GM19193 (cell line): ENCODE results near the gene EDC4.

ENCODE experiments used
- POLR2A ChIP-seq: IDR thresholded peaks from 4 replicates; pipeline ENCODE4 v1.6.1; 2011; ENCODE audit not compliant: insufficient read depth, insufficient read length; ENCODE audit errors: extremely low read depth

The EDC4 gene

DNA sequence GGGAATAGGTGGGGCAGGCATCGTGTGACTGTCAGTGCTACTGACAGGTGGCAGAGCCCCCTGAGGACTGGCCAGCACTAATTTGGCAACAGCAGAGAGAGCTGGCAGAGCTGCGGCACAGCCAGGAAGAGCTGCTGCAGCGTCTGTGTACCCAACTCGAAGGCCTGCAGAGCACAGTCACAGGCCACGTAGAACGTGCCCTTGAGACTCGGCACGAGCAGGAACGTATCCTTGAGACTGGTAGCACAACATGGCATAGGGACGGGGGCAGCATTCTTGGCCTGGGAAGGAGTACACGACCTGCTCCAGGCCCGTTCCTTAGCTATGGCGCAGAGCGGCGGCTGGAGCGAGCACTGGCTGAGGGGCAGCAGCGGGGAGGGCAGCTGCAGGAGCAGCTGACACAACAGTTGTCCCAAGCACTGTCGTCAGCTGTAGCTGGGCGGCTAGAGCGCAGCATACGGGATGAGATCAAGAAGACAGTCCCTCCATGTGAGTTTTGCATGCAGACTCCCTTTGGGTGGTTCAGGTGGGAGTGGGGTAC lies 8.8 kb downstream of the EDC4 start:
- TF ChIP-seq POLR2A = no peak

DNA sequence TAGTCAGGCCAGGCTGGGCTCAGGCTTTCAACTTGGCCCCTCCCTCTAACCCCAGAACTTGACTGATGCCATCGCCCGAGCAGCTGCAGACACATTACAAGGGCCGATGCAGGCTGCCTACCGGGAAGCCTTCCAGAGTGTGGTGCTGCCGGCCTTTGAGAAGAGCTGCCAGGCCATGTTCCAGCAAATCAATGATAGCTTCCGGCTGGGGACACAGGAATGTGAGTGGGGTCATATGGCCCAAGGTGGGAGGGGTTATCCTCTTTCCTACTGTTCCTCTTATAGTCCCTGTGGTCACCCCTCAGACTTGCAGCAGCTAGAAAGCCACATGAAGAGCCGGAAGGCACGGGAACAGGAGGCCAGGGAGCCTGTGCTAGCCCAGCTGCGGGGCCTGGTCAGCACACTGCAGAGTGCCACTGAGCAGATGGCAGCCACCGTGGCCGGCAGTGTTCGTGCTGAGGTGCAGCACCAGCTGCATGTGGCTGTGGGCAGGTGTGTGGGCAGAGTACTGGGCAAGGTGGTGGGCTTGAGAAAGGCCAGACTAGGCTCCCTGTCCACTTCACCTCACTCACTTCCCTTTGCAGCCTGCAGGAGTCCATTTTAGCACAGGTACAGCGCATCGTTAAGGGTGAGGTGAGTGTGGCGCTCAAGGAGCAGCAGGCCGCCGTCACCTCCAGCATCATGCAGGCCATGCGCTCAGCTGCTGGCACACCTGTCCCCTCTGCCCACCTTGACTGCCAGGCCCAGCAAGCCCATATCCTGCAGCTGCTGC lies 9.7 kb downstream of the EDC4 start:
- TF ChIP-seq POLR2A = no peak

DNA sequence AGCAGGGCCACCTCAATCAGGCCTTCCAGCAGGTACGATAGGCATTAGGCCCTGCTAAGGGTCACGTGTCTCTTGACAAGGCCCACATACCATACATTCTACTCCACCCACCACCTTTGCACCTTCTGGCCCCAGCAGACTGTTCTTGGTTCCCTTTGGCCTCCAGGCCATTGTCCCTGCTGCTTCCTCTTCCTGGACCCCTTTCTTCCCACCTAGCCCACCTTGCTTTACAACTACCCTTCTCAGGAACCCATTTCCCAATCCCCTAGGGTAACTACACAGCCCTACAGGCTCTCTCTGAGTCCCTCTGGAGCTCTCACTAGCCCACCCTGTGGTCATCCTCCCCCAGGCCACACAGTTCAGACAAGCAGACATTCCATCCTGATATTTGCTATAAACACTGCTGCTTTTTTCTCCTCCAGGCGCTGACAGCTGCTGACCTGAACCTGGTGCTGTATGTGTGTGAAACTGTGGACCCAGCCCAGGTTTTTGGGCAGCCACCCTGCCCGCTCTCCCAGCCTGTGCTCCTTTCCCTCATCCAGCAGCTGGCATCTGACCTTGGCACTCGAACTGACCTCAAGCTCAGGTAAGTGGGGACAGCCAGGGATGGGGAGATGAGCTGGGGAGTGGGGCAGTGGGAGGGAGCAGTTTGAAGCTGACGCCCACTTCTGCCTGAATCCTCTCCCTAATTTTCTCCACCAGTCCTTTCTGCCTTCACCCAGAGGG lies 10.5 kb downstream of the EDC4 start:
- no peak for TF ChIP-seq POLR2A

DNA sequence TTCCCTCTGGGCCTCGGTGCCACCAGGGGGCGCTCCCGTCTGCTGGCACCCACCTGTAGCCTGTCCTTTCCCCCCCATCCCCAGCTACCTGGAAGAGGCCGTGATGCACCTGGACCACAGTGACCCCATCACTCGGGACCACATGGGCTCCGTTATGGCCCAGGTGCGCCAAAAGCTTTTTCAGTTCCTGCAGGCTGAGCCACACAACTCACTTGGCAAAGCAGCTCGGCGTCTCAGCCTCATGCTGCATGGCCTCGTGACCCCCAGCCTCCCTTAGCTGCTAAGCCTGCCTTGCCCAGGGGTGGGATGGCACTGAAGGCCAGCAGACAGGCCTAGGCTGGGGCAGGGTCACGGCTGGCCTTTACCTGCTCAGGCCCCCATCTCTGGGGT lies 11.0 kb downstream of the EDC4 start:
- no peak for TF ChIP-seq POLR2A

DNA sequence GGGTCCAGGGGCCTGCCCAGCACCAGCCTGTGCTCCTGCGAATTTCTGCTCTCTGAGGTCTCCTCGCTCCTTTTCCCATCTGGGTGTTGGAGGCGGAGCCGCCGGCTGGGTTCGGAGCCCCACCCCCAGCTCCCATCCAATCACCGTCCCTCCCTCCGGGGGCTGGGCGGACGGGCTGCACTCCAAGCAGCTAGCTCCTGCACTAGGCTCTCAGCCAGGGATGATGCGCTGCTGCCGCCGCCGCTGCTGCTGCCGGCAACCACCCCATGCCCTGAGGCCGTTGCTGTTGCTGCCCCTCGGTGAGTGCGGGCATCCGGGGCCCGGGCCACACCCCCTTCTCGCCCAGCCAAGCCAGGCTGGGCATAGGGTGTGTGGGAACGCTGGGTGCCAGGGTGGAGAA lies 11.8 kb downstream of the EDC4 start, which contains the start of gene NRN1L:
NRN1L (plus strand) TSS at position 202 of the 400 bp plus-strand sequence; CDS start at position 221, 19 bp downstream.
- TF ChIP-seq POLR2A = no peak

DNA sequence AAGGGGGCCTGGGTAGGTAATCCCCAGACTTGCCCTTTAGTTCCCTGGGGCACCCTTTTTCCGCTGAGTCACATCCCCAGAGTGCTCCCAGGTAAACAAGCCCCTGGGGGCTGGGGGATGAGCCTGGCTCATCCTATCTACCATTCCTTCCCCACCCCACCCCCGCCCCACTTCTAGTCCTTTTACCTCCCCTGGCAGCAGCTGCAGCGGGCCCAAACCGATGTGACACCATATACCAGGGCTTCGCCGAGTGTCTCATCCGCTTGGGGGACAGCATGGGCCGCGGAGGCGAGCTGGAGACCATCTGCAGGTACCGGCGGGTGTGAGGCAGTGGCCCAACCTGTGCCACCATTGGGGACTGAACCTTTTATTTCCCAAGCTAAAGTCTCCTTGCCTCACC lies 12.7 kb downstream of the EDC4 start:
- TF ChIP-seq POLR2A = no peak

DNA sequence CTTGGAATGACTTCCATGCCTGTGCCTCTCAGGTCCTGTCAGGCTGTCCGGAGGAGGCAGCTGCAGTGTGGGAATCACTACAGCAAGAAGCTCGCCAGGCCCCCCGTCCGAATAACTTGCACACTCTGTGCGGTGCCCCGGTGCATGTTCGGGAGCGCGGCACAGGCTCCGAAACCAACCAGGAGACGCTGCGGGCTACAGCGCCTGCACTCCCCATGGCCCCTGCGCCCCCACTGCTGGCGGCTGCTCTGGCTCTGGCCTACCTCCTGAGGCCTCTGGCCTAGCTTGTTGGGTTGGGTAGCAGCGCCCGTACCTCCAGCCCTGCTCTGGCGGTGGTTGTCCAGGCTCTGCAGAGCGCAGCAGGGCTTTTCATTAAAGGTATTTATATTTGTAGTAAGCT lies 13.1 kb downstream of the EDC4 start:
- no peak for TF ChIP-seq POLR2A

DNA sequence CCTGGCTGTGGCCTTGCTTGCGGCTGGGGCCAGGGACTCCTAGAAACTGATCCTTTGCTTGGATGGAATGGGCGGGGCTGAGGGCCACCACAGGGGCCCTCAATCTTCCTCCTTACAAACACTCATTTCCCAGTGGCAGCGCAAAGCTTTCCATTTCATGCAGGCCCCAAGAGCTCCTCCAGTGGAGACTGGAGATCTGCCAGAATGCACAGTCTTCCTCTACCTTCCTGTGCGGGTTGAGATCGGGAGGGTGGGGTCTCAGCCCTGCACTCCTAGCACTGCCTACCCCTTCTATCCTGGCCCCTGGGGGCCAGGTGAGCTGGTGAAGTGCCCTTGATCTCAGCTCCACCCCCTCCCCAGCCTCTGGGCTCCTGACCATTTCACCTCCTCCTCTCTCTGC lies 13.5 kb downstream of the EDC4 start:
- no peak for TF ChIP-seq POLR2A

DNA sequence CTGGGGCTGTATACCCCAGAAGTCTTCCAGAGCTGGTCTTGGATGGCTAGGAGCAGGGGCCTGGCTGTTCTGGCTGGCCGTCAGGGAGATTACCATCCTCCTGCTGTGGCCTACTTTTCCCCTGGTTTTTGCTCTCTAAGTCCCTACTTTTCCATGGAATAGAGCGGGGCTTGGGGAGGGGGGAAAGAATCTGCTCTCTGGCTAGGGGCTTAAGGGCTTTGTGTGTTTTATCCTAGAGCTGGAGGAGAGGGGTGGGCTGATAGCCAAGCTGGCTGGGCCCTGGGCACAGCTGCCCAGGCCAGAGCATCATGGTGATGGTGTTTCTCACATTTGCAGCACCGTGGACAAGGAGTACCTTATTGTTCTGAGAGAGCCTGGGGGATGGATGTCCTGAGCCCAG lies 15.5 kb downstream of the EDC4 start:
- no peak for TF ChIP-seq POLR2A

DNA sequence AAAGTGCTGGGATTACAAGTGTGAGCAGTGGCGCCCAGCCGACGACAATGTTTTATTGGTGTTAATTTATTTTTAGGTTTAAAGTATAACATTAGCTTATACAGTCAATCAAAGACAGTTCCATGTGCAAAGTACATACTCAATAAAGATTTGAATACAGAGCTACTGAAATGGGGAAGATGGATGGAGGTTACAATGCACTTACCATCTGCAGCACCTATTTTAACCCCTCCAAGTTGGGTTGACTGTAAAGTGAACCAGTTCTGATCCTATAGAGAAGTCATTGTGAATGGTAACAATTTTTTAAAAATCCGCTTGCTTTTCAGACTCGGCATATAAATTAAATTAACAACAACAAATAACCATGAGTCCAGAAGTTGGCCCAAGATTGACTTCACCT lies 19.5 kb downstream of the EDC4 start:
- no peak for TF ChIP-seq POLR2A

DNA sequence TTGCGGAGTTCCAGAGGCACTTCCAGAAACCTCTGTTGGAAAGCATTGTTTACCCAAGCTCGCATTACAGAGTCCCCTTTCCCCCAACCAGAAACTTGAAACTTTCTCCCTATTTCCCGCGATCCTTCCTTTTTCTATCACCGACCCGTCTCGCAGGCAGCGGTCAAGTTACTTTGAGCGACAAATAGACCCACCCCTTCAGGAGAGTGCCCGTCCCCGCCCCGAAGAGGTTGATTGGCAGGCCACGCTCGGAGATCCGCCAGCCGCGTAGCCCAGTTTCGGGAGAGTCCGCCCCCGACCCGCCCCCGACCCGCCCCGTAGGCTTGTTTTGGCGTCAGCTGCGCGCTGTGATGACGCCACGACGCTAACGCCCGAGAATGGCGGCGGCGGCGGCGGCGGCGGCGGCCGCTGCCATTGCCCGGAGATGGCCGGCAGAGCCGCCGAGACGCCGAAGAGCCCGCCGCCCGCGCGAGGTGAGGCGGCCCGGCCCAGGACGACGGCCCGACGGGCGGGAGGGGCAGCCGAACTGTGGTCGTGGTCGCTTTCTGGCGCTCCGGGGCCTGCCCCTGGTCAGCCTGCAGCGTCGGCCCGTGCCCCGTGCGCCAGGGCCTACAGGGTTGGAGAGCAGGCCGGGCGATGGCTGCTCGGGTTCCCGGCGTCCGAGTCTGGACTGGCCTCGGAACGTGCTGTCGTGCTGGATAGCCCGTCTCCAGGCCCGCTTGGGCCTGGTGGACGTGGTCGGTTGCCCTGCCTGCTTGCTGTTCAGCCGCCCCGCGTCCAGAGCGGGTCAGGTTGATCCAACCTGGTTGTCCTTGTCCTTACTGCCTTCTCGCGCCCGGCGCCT lies 20.3 kb downstream of the EDC4 start, which contains the start of gene PSKH1:
PSKH1 (plus strand) TSS at position 356 of the 844 bp plus-strand sequence. CDS start 15,496 bp downstream, outside the sequence.
- TF ChIP-seq POLR2A = peak; percentile 71

DNA sequence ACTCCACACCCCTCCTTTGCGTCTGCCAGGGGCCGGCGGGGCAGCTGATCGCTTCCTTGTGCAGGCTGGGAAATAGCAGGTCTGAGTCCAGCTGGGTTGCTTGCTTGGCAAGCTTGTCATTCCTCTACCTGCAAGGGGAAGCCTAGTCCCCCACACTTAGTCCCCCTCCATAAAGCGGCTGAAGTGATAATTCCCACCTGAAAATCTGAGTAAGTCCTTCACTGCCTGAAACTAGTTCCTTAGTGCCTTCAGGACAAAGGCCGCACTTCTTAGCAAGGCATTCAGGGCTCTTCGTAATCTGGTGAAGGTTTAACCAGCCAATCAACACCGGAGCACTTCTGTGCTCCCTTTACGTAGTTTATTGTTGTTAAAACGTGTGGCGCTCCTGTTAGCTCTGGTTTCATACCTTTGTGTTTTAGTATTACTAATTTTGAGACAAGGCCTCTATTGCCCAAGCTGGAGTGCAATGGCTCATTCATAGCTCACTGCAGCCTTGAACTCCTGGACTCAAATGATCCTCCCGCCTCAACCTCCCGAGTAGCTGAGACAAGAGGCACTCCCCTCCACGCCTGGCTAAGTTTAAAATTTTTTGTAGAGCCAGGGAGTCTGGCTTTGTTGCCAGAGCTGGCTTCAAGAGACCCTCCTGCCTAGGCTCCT lies 21.0 kb downstream of the EDC4 start:
- TF ChIP-seq POLR2A = no peak

DNA sequence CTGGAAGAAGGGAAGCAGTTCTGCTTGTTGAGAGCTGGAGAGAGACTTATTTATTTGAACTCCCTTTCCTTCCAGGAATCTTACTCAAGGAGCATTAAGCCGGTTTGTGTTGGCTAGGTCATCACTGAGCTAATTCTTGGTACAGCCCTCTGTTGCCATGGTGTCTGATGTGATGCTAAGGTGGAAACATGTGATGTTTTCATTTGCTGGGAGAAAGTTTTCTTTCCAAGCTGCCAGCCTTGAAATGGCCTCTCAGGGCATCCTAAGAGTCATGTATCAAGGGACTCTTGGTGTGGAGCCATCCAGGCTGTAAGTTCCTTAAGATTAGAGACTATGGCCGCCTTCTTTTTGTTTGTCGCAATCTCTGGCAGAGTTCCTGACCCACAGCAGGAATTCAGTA lies 24.4 kb downstream of the EDC4 start:
- no peak for TF ChIP-seq POLR2A

DNA sequence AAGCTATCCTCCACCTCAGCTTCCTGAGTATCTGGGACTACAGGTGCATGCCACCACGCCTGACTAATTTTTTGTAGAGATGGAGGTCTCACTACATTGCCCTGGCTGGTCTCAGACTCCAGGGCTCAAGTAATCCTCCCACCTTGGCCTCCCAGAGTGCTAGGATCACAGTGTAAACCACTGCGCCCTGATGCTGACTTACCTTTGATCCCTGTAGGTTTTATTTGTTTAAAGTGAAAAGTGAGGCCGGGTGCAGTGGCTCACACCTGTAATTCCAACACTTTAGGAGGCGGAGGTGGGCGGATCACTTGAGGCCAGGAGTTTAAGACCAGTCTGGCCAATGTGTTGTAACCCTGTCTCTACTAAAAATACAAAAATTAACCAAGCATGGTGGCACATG lies 28.9 kb downstream of the EDC4 start:
- TF ChIP-seq POLR2A = no peak
